ENCODE measurements around the gene DCLRE1B. TPM values are rescaled to one million over a fixed set of nuclear protein-coding genes. Genes with fewer than 3 reads are reported as not detected.

Gene DCLRE1B
- total and polyA plus RNA-seq, 4 donors = 0.82 to 6.6 (median 1.2) TPM

DNA sequence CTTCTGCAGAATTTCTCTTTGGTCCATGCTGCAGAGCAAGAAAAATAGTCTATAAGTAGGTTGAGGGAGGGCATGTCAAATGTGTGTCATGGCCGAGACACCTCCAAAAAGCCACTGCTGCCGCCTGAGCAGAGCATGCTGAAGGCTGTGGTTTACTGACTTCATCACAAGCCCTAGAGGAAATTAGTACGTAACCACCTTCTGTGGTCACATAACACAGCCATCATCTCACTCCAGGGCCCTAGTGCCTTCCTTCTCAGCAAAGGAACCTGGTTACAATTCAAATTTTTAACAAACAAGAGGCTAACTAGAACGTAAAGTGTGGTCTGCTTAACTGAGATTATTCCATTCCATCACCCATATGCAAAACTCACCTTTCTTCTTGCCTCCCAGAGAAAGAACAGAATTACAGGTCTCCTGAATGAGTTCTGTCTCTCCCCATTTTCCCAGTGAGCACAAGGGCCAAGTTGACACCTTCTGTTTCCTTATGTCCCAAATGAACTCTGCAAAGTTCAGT is 33.5 kb upstream of the DCLRE1B start, which contains the start of gene PTPN22:
TSS of gene PTPN22 (minus strand) at position 116 of the 517 bp plus-strand sequence.
- Histone ChIP-seq H3K4me3 (ENCODE audit: low read depth in 1 of 3, low read length in 3 of 3) (peak within 1 kb of the TSS in 1 of 3 donors; percentile 11), H3K4me1 (ENCODE audit: control insufficient read depth in 4 of 4, insufficient read depth in 4 of 4, low read length in 3 of 4) (no peaks in the 10 kb centered on the region), H3K9me3 (ENCODE audit: control insufficient read depth in 4 of 4, low read length in 3 of 4) (no peaks in the 10 kb centered on the region), H3K36me3 (ENCODE audit: control insufficient read depth in 4 of 4, insufficient read depth in 3 of 4, low read depth in 1 of 4, low read length in 3 of 4) (no peaks in the 10 kb centered on the region), H3K27ac (ENCODE audit: low read depth in 1 of 2, low read length in 2 of 2) (peak within 1 kb of the TSS; percentile 32 to 46), H3K27me3 (ENCODE audit: control insufficient read depth in 4 of 4, insufficient read depth in 4 of 4, low read length in 3 of 4) (no peaks in the 10 kb centered on the region), H3K9ac (ENCODE audit: low read depth in 1 of 2, low read length in 2 of 2) (peak within 1 kb of the TSS in 1 of 2 donors; percentile 42)
- no peak for DNase-seq (ENCODE audit: low spot score)
- no peak for TF ChIP-seq RAD21 (IDR thresholded peaks at IDR 0.05)
- TF ChIP-seq GABPA (IDR thresholded peaks at IDR 0.05 in 1 of 2, conservative IDR thresholded peaks at IDR 0.05 in 1 of 2) = no peak
- TF ChIP-seq FOXA1 (IDR thresholded peaks at IDR 0.05) = no peak
- TF ChIP-seq, protein P1, sequence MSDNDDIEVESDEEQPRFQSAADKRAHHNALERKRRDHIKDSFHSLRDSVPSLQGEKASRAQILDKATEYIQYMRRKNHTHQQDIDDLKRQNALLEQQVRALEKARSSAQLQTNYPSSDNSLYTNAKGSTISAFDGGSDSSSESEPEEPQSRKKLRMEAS (IDR thresholded peaks at IDR 0.05) = no peak
- no peak for TF ChIP-seq HNF4A (conservative IDR thresholded peaks at IDR 0.05)
- TF ChIP-seq, protein P2, sequence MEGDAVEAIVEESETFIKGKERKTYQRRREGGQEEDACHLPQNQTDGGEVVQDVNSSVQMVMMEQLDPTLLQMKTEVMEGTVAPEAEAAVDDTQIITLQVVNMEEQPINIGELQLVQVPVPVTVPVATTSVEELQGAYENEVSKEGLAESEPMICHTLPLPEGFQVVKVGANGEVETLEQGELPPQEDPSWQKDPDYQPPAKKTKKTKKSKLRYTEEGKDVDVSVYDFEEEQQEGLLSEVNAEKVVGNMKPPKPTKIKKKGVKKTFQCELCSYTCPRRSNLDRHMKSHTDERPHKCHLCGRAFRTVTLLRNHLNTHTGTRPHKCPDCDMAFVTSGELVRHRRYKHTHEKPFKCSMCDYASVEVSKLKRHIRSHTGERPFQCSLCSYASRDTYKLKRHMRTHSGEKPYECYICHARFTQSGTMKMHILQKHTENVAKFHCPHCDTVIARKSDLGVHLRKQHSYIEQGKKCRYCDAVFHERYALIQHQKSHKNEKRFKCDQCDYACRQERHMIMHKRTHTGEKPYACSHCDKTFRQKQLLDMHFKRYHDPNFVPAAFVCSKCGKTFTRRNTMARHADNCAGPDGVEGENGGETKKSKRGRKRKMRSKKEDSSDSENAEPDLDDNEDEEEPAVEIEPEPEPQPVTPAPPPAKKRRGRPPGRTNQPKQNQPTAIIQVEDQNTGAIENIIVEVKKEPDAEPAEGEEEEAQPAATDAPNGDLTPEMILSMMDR (IDR thresholded peaks at IDR 0.05; ENCODE audit: low read depth, low read length, missing input control) = no peak
- no peak for TF ChIP-seq TAF1 (conservative IDR thresholded peaks at IDR 0.05)
- no peak for TF ChIP-seq RXRA (IDR thresholded peaks at IDR 0.05)
- no peak for TF ChIP-seq EGR1 (IDR thresholded peaks at IDR 0.05; ENCODE audit: low read depth in 2 of 2)
- TF ChIP-seq JUND (IDR thresholded peaks at IDR 0.05) = no peak
- TF ChIP-seq HNF4G (IDR thresholded peaks at IDR 0.05) = no peak
- no peak for TF ChIP-seq NR2F2 (IDR thresholded peaks at IDR 0.05)
- TF ChIP-seq, protein P3, sequence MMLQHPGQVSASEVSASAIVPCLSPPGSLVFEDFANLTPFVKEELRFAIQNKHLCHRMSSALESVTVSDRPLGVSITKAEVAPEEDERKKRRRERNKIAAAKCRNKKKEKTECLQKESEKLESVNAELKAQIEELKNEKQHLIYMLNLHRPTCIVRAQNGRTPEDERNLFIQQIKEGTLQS (IDR thresholded peaks at IDR 0.05) = no peak
- no peak for TF ChIP-seq FOXA2 (IDR thresholded peaks at IDR 0.05)
- 82% methylated on average over 4 of the region's 4 CpGs for WGBS

DNA sequence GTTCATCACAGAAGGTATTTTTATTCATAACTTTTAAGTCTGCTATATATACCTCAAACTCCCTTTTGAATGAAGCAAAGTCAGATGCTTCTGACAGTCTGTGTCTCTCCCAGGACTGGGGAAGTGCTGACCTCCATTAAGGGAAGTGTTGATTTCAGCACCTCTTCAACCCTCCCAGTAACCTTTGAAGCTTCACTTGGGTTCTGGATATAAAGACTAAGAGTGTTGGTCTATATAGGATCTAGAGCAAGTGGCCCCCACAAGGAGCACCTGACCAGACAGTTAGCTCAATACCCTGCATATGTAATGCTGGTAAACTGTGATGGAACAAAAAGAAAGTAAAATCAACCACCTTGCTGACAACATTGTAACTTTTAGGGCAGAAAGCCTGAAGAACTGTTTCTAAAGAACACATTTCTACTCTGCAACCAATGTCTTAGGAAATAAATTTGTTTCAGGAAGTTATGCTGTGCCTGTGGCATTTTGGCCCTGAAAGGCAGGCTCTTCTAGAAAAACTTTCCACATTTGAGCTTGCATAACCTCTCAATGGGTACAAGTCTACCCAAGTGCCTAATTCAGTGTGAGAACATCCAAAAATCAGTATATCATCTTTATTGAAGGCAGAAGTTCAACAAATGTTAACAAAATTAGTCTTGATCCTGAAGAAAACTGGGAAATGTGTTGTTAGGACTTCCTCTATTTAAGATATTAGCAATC is 32.7 kb upstream of the DCLRE1B start:
- no peak overlapping the region for H3K4me3 ChIP-seq (ENCODE audit: low read depth in 1 of 3, low read length in 3 of 3)
- DNase-seq (ENCODE audit: low spot score) = no peak
- peak overlapping the region in 1 of 2 donors; percentile 42 for H3K9ac ChIP-seq (ENCODE audit: low read depth in 1 of 2, low read length in 2 of 2)

More for the DNA sequence above, 32.7 kb upstream of the DCLRE1B start:
- Histone ChIP-seq H3K9me3 (ENCODE audit: control insufficient read depth in 4 of 4, low read length in 3 of 4) (no peaks in the 10 kb centered on the region), H3K27me3 (ENCODE audit: control insufficient read depth in 4 of 4, insufficient read depth in 4 of 4, low read length in 3 of 4) (no peaks in the 10 kb centered on the region), H3K27ac (ENCODE audit: low read depth in 1 of 2, low read length in 2 of 2) (peak overlapping the region; percentile 4 to 32), H3K4me1 (ENCODE audit: control insufficient read depth in 4 of 4, insufficient read depth in 4 of 4, low read length in 3 of 4) (no peaks in the 10 kb centered on the region), H3K36me3 (ENCODE audit: control insufficient read depth in 4 of 4, insufficient read depth in 3 of 4, low read depth in 1 of 4, low read length in 3 of 4) (no peaks in the 10 kb centered on the region)
- no peak for TF ChIP-seq FOXA2 (IDR thresholded peaks at IDR 0.05)
- no peak for TF ChIP-seq SP1 (IDR thresholded peaks at IDR 0.05)
- TF ChIP-seq FOXA1 (IDR thresholded peaks at IDR 0.05) = no peak
- no peak for TF ChIP-seq TAF1 (conservative IDR thresholded peaks at IDR 0.05)
- no peak for TF ChIP-seq HNF4G (IDR thresholded peaks at IDR 0.05)

Measured in liver (tissue), 9 donors.